H9 (cell line): Measurements from ENCODE around the gene BRD9. TPM values are rescaled to one million over a fixed set of nuclear protein-coding genes. Genes with fewer than 3 reads are reported as not detected.

Source experiments
- DNase-seq: peaks from one replicate; pipeline ENCODE4 v3.0.0-alpha.2; 2017
- H2AFZ ChIP-seq: one replicate; pipeline ENCODE4 v1.6.1; 2013; ENCODE audit warnings: mild to moderate bottlenecking, low read length, control low read depth, moderate library complexity
- H2AK5ac ChIP-seq: 2 replicates; pipeline ENCODE4 v1.6.1; 2013; ENCODE audit warnings: low read length, control low read depth, mixed read lengths; ENCODE audit not compliant: insufficient read length
- H2BK120ac ChIP-seq: one replicate; pipeline ENCODE4 v1.6.1; 2013; ENCODE audit warnings: low read depth, mild to moderate bottlenecking, low read length, control low read depth, inconsistent platforms; ENCODE audit not compliant: poor library complexity, severe bottlenecking
- H2BK12ac ChIP-seq: 2 replicates; pipeline ENCODE4 v1.6.1; 2013; ENCODE audit warnings: low read length, control low read depth, mixed read lengths, low read depth; ENCODE audit not compliant: insufficient read length
- H2BK15ac ChIP-seq: 2 replicates; pipeline ENCODE4 v1.6.1; 2013; ENCODE audit warnings: low read depth, low read length, control low read depth
- H2BK20ac ChIP-seq: one replicate; pipeline ENCODE4 v1.6.1; 2013; ENCODE audit warnings: low read depth, mild to moderate bottlenecking, low read length, control low read depth, inconsistent platforms; ENCODE audit not compliant: poor library complexity, severe bottlenecking
- H2BK5ac ChIP-seq: 2 replicates; pipeline ENCODE4 v1.6.1; 2013; ENCODE audit warnings: low read length, control low read depth, mixed read lengths; ENCODE audit not compliant: insufficient read length
- H3K14ac ChIP-seq: 2 replicates; pipeline ENCODE4 v1.6.1; 2013; ENCODE audit warnings: low read length, control low read depth; ENCODE audit not compliant: insufficient read depth
- H3K18ac ChIP-seq: 2 replicates; pipeline ENCODE4 v1.6.1; 2013; ENCODE audit warnings: low read depth, mild to moderate bottlenecking, mixed read lengths, low read length, control low read depth; ENCODE audit not compliant: insufficient read length
- H3K23ac ChIP-seq: 2 replicates; pipeline ENCODE4 v1.6.1; 2013; ENCODE audit warnings: low read length, control low read depth, mixed read lengths, low read depth; ENCODE audit not compliant: insufficient read length
- H3K23me2 ChIP-seq: 2 replicates; pipeline ENCODE4 v1.6.1; 2013; ENCODE audit warnings: low read depth, mild to moderate bottlenecking, mixed read lengths, low read length, control low read depth; ENCODE audit not compliant: insufficient read length, poor library complexity, severe bottlenecking
- H3K27ac ChIP-seq: 2 replicates; pipeline ENCODE4 v1.5.1; 2013; ENCODE audit warnings: low read length, control low read depth, mixed read lengths, low read depth; ENCODE audit not compliant: insufficient read length
- H3K27me3 ChIP-seq: 2 replicates; pipeline ENCODE4 v1.6.1; 2013; ENCODE audit warnings: low read length, control low read depth, inconsistent platforms; ENCODE audit not compliant: insufficient read depth
- H3K4ac ChIP-seq: 2 replicates; pipeline ENCODE4 v1.6.1; 2013; ENCODE audit warnings: low read depth, mild to moderate bottlenecking, control low read depth, inconsistent platforms, low read length, moderate library complexity
- H3K4me1 ChIP-seq: 2 replicates; pipeline ENCODE4 v1.6.1; 2013; ENCODE audit warnings: low read length, control low read depth, inconsistent platforms; ENCODE audit not compliant: insufficient read depth
- H3K4me2 ChIP-seq: 2 replicates; pipeline ENCODE4 v1.6.1; 2013; ENCODE audit warnings: low read length, control low read depth, mixed read lengths; ENCODE audit not compliant: insufficient read length, insufficient read depth
- H3K56ac ChIP-seq: 2 replicates; pipeline ENCODE4 v1.6.1; 2013; ENCODE audit warnings: low read depth, mild to moderate bottlenecking, mixed read lengths, low read length, control low read depth; ENCODE audit not compliant: insufficient read length
- H3K79me1 ChIP-seq: 2 replicates; pipeline ENCODE4 v1.6.1; 2013; ENCODE audit warnings: low read depth, mild to moderate bottlenecking, moderate library complexity, low read length, control low read depth, inconsistent platforms; ENCODE audit not compliant: insufficient read depth, poor library complexity, severe bottlenecking
- H3K79me2 ChIP-seq: 2 replicates; pipeline ENCODE4 v1.6.1; 2013; ENCODE audit warnings: low read length, control low read depth, inconsistent platforms; ENCODE audit not compliant: insufficient read depth
- H3K9ac ChIP-seq: 2 replicates; pipeline ENCODE4 v1.6.1; 2013; ENCODE audit warnings: low read length, control low read depth, mixed read lengths; ENCODE audit not compliant: insufficient read length; ENCODE audit errors: extremely low read depth
- H3K9me3 ChIP-seq: one replicate; pipeline ENCODE4 v1.6.1; 2013; ENCODE audit warnings: low read depth, low read length, inconsistent platforms; ENCODE audit not compliant: control insufficient read depth
- H3T11ph ChIP-seq: one replicate; pipeline ENCODE4 v1.6.1; 2013; ENCODE audit warnings: mild to moderate bottlenecking, low read length, control low read depth, inconsistent platforms
- H4K20me1 ChIP-seq: one replicate; pipeline ENCODE4 v1.6.1; 2013; ENCODE audit not compliant: control insufficient read depth, insufficient read length, insufficient read depth
- H4K5ac ChIP-seq: 2 replicates; pipeline ENCODE4 v1.6.1; 2013; ENCODE audit warnings: low read depth, mild to moderate bottlenecking, mixed read lengths, low read length, control low read depth; ENCODE audit not compliant: insufficient read length
- H4K8ac ChIP-seq: replicated peaks from 2 replicates; pipeline ENCODE4 v1.6.1; 2013; ENCODE audit warnings: low read length, control low read depth, mixed read lengths, low read depth; ENCODE audit not compliant: insufficient read length
- H4K91ac ChIP-seq: 2 replicates; pipeline ENCODE4 v1.6.1; 2013; ENCODE audit warnings: low read depth, mild to moderate bottlenecking, moderate library complexity, mixed read lengths, low read length, control low read depth; ENCODE audit not compliant: insufficient read length
- H3K27ac Mint-ChIP-seq, 3 experiments: 2 replicates in 2 of 3; 3 replicates in 1 of 3; pipeline ENCODE4 v1.8.0; 2020 to 2021; ENCODE audit warnings: mixed read lengths in 3 of 3, mild to moderate bottlenecking in 1 of 3, moderate library complexity in 1 of 3
- H3K27me3 Mint-ChIP-seq: 2 replicates; pipeline ENCODE4 v1.8.0; 2021; ENCODE audit warnings: low read depth, mild to moderate bottlenecking, moderate library complexity, mixed read lengths
- H3K36me3 Mint-ChIP-seq, 3 experiments: 2 replicates in 2 of 3; 3 replicates in 1 of 3; pipeline ENCODE4 v1.8.0; 2020 to 2021; ENCODE audit warnings: low read depth in 3 of 3, mixed read lengths in 3 of 3; ENCODE audit not compliant: insufficient read depth in 1 of 3
- H3K4me1 Mint-ChIP-seq, 2 experiments: 2 replicates each; pipeline ENCODE4 v1.8.0; 2020; ENCODE audit warnings: mixed read lengths in 2 of 2
- H3K4me3 Mint-ChIP-seq, 2 experiments: 2 replicates in 1 of 2; 3 replicates in 1 of 2; pipeline ENCODE4 v1.8.0; 2020 to 2021; ENCODE audit warnings: mild to moderate bottlenecking in 2 of 2, mixed read lengths in 2 of 2, moderate library complexity in 1 of 2
- H3K9me3 Mint-ChIP-seq, 2 experiments: 2 replicates in 1 of 2; 3 replicates in 1 of 2; pipeline ENCODE4 v1.8.0; 2020; ENCODE audit warnings: mild to moderate bottlenecking in 2 of 2, mixed read lengths in 2 of 2, moderate library complexity in 1 of 2
- WGBS: extraction: QIAGEN DNeasy Blood & Tissue Kit; methylation state at CpG from one replicate; pipeline ENCODE4 v1.1.7; 2013; ENCODE audit warnings: missing lambda C conversion rate, low lambda C conversion rate, mixed read lengths; ENCODE audit not compliant: insufficient read length; ENCODE audit errors: extremely low coverage; 5-methylcytosine and 5-hydroxymethylcytosine counted together
- total RNA-seq: library from RNA; stranded (reverse); gene quantifications from 2 replicates; pipeline ENCODE4 v1.2.1, GENCODE V29; 2021
- TF ChIP-seq, protein P1 (sequence below): fragments of 200-600 bp; sonication (generic); conservative IDR thresholded peaks from 3 replicates; pipeline ENCODE4 v1.8.0; 2021; ENCODE audit warnings: antibody characterized with exemption, mild to moderate bottlenecking

Gene BRD9
- total RNA-seq, 1 experiment from 2014 or later: 70.5 TPM

DNA sequence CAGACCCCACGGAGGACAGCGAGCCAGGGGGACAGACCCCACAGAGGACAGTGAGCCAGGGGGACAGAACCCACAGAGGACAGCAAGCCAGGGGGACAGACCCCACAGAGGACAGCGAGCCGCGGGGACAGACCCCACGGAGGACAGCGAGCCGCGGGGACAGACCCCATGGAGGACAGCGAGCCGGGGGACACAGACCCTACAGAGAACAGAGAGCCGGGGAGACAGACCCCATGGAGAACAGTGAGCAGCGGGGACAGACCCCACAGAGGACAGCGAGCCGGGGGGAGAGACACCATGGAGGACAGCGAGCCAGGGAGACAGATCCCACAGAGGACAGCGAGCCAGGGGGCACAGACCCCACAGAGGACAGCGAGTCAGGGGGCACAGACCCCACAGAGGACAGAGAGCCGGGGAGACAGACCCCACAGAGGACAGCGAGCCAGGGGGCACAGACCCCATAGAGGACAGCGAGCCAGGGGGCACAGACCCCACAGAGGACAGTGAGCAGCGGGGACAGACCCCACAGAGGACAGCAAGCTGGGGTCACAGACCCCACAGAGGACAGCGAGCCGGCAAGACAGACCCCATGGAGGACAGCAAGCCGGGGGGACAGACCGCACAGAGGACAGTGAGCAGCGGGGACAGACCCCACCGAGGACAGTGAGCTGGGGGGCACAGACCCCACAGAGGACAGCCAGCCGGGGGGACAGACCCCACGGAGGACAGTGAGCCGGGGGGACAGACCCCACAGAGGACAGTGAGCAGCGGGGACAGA lies 37.4 kb downstream of the BRD9 start:
- Histone ChIP-seq H2BK120ac (no peak overlapping the region), H3K27ac (no peak overlapping the region), H3K4me1 (no peaks in the 10 kb centered on the region), H3K4me2 (no peak overlapping the region), H3K56ac (no peak overlapping the region), H3K9me3 (no peaks in the 10 kb centered on the region), H4K8ac (no peak overlapping the region), H3K14ac (no peak overlapping the region), H4K91ac (no peak overlapping the region), H2AFZ (no peak overlapping the region), H3T11ph (no peak overlapping the region), H4K5ac (no peak overlapping the region), H2BK15ac (no peak overlapping the region), H3K79me2 (no peaks in the 10 kb centered on the region), H3K27me3 (no peaks in the 10 kb centered on the region), H2BK5ac (no peak overlapping the region), H3K23ac (no peak overlapping the region), H3K18ac (no peak overlapping the region), H3K23me2 (no peaks in the 10 kb centered on the region), H2AK5ac (no peak overlapping the region), H2BK12ac (no peak overlapping the region), H4K20me1 (no peaks in the 10 kb centered on the region), H3K4ac (no peak overlapping the region), H3K9ac (no peak overlapping the region), H3K79me1 (no peaks in the 10 kb centered on the region), H2BK20ac (no peak overlapping the region)
- no peak for DNase-seq
- peak overlapping the region in 1 of 3 experiments; percentile 82; a peak in 2 of 7 replicates for H3K27ac Mint-ChIP-seq
- peaks cover 4% of the 10 kb centered on the region; the same call in 1 of the 2 replicates for H3K27me3 Mint-ChIP-seq
- WGBS: no CpG with 5 or more reads among the region's 32 CpGs
- TF ChIP-seq, protein P1, sequence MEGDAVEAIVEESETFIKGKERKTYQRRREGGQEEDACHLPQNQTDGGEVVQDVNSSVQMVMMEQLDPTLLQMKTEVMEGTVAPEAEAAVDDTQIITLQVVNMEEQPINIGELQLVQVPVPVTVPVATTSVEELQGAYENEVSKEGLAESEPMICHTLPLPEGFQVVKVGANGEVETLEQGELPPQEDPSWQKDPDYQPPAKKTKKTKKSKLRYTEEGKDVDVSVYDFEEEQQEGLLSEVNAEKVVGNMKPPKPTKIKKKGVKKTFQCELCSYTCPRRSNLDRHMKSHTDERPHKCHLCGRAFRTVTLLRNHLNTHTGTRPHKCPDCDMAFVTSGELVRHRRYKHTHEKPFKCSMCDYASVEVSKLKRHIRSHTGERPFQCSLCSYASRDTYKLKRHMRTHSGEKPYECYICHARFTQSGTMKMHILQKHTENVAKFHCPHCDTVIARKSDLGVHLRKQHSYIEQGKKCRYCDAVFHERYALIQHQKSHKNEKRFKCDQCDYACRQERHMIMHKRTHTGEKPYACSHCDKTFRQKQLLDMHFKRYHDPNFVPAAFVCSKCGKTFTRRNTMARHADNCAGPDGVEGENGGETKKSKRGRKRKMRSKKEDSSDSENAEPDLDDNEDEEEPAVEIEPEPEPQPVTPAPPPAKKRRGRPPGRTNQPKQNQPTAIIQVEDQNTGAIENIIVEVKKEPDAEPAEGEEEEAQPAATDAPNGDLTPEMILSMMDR: no peak
- H3K36me3 Mint-ChIP-seq: peaks cover 0 to 13% (median 0%) of the 10 kb centered on the region in 3 experiments; a peak in 3 of 7 replicates
- no peak overlapping the region for H3K4me3 Mint-ChIP-seq
- H3K4me1 Mint-ChIP-seq: no peaks in the 10 kb centered on the region
- H3K9me3 Mint-ChIP-seq: no peaks in the 10 kb centered on the region
